NCI-H187 treated with DMSO at 0.1 percent for 48 hours (cell line): Measurements from ENCODE around the gene SYNE2.
"Not testable (repeated sequence)": the region's sequence is repeated elsewhere in the genome, so short reads cannot be mapped to it uniquely, and the experiment has no call there.

Experiments used
- DNase-seq: peaks from one replicate; lab custom pipeline; 2025; lab: John Stamatoyannopoulos, UW

SYNE2 gene

GRCh38 chr14:64035143-64035542 lies 182.3 kb downstream of the SYNE2 start:
- no peak for DNase-seq

GRCh38 chr14:64037869-64038745 lies 185.3 kb downstream of the SYNE2 start:
- not testable (repeated sequence) for DNase-seq

GRCh38 chr14:64038841-64039542 lies 186.2 kb downstream of the SYNE2 start:
- DNase-seq = no peak

GRCh38 chr14:64040044-64040443 lies 187.2 kb downstream of the SYNE2 start:
- DNase-seq = no peak

GRCh38 chr14:64043296-64043695 lies 190.5 kb downstream of the SYNE2 start:
- not testable (repeated sequence) for DNase-seq

- DNase-seq = no peak
Measured at GRCh38 chr14:64045091-64045490, 192.3 kb downstream of the SYNE2 start.

GRCh38 chr14:64049616-64050381 lies 197.0 kb downstream of the SYNE2 start:
- no peak for DNase-seq

GRCh38 chr14:64053694-64054669 lies 201.2 kb downstream of the SYNE2 start:
- no peak for DNase-seq

GRCh38 chr14:64059454-64060198 lies 206.8 kb downstream of the SYNE2 start:
- no peak for DNase-seq

GRCh38 chr14:64060199-64060545 lies 207.4 kb downstream of the SYNE2 start:
- DNase-seq = no peak

GRCh38 chr14:64060648-64061096 lies 207.9 kb downstream of the SYNE2 start:
- no peak for DNase-seq

- DNase-seq = no peak
Measured at GRCh38 chr14:64061115-64061514, 208.3 kb downstream of the SYNE2 start.

GRCh38 chr14:64061706-64062105 lies 208.9 kb downstream of the SYNE2 start:
- DNase-seq = no peak

GRCh38 chr14:64062381-64063115 lies 209.7 kb downstream of the SYNE2 start:
- no peak for DNase-seq

GRCh38 chr14:64064447-64064846 lies 211.6 kb downstream of the SYNE2 start:
- DNase-seq = no peak

- no peak for DNase-seq
Measured at GRCh38 chr14:64069634-64070359, 217.0 kb downstream of the SYNE2 start.

GRCh38 chr14:64074961-64075612 lies 222.3 kb downstream of the SYNE2 start:
- DNase-seq = no peak

- DNase-seq = no peak
Measured at GRCh38 chr14:64075613-64076005, 222.8 kb downstream of the SYNE2 start.

GRCh38 chr14:64080452-64080851 lies 227.6 kb downstream of the SYNE2 start:
- DNase-seq = no peak
